Neuronal stem cell (in vitro differentiated cells): ENCODE measurements around the gene PMPCA.

Source experiments
- DNase-seq: peaks from one replicate; pipeline ENCODE4 v3.0.0-alpha.2; 2013; ENCODE audit warnings: low spot score
- H2AFZ ChIP-seq: one replicate; pipeline ENCODE4 v1.6.1; 2013; ENCODE audit warnings: mild to moderate bottlenecking, low read length, inconsistent platforms
- H2AK5ac ChIP-seq: 2 replicates; pipeline ENCODE4 v1.6.1; 2013; ENCODE audit warnings: low read depth, mild to moderate bottlenecking, inconsistent platforms, low read length, moderate library complexity, mixed read lengths
- H2BK120ac ChIP-seq: 2 replicates; pipeline ENCODE4 v1.6.1; 2013; ENCODE audit warnings: low read depth, mild to moderate bottlenecking, inconsistent platforms, low read length, moderate library complexity, mixed read lengths
- H2BK12ac ChIP-seq: one replicate; pipeline ENCODE4 v1.6.1; 2013; ENCODE audit warnings: low read length, inconsistent platforms
- H2BK15ac ChIP-seq: 2 replicates; pipeline ENCODE4 v1.6.1; 2013; ENCODE audit warnings: mild to moderate bottlenecking, low read length, inconsistent platforms, mixed read lengths
- H2BK5ac ChIP-seq: one replicate; pipeline ENCODE4 v1.6.1; 2013; ENCODE audit warnings: inconsistent platforms, mild to moderate bottlenecking, low read length, moderate library complexity
- H3K14ac ChIP-seq: one replicate; pipeline ENCODE4 v1.6.1; 2013; ENCODE audit warnings: low read length, inconsistent platforms
- H3K18ac ChIP-seq: 2 replicates; pipeline ENCODE4 v1.6.1; 2013; ENCODE audit warnings: low read length, inconsistent platforms
- H3K23ac ChIP-seq: 2 replicates; pipeline ENCODE4 v1.6.1; 2013; ENCODE audit warnings: low read depth, mild to moderate bottlenecking, mixed read lengths, low read length, inconsistent platforms; ENCODE audit not compliant: poor library complexity
- H3K27ac ChIP-seq: replicated peaks from 3 replicates; pipeline ENCODE4 v1.5.1; 2013; ENCODE audit warnings: low read length, inconsistent platforms
- H3K27me3 ChIP-seq, 3 experiments: 2 replicates each; pipeline ENCODE4 v1.6.1; 2013; ENCODE audit warnings: low read length in 3 of 3, mild to moderate bottlenecking in 2 of 3, inconsistent platforms in 1 of 3, low read depth in 1 of 3, mixed read lengths in 1 of 3, moderate library complexity in 1 of 3; ENCODE audit not compliant: control insufficient read depth in 3 of 3, insufficient read depth in 3 of 3
- H3K36me3 ChIP-seq, 2 donors: replicated peaks in 1 of 2; 2 replicates each; pipeline ENCODE4 v1.6.1; 2013; ENCODE audit warnings: low read length in 2 of 2; ENCODE audit not compliant: control insufficient read depth in 2 of 2, insufficient read depth in 2 of 2
- H3K4ac ChIP-seq: 2 replicates; pipeline ENCODE4 v1.6.1; 2013; ENCODE audit warnings: inconsistent platforms, mild to moderate bottlenecking, low read length, moderate library complexity
- H3K4me1 ChIP-seq, 2 donors: 1 replicate in 1 of 2; 2 replicates in 1 of 2; pipeline ENCODE4 v1.6.1; 2013; ENCODE audit warnings: low read length in 2 of 2, low read depth in 1 of 2; ENCODE audit not compliant: control insufficient read depth in 2 of 2, insufficient read depth in 1 of 2
- H3K4me2 ChIP-seq: one replicate; pipeline ENCODE4 v1.6.1; 2013; ENCODE audit warnings: mild to moderate bottlenecking, low read length, inconsistent platforms; ENCODE audit not compliant: insufficient read depth, poor library complexity, severe bottlenecking
- H3K4me3 ChIP-seq, 2 donors: 2 replicates each; pipeline ENCODE4 v1.5.1; 2013; ENCODE audit warnings: low read length in 2 of 2, mild to moderate bottlenecking in 2 of 2, inconsistent platforms in 1 of 2, moderate library complexity in 1 of 2
- H3K79me1 ChIP-seq: one replicate; pipeline ENCODE4 v1.6.1; 2013; ENCODE audit warnings: low read depth, mild to moderate bottlenecking, inconsistent platforms, low read length, moderate library complexity
- H3K9ac ChIP-seq: one replicate; pipeline ENCODE4 v1.6.1; 2013; ENCODE audit warnings: mild to moderate bottlenecking, low read depth, low read length, inconsistent platforms; ENCODE audit not compliant: poor library complexity
- H3K9me3 ChIP-seq, 2 donors: replicated peaks in 1 of 2; 2 replicates each; pipeline versions ENCODE3 to v1.6.1; 2013; ENCODE audit warnings: low read length in 2 of 2, mild to moderate bottlenecking in 2 of 2, inconsistent platforms in 1 of 2, low read depth in 1 of 2, mixed read lengths in 1 of 2, moderate library complexity in 1 of 2; ENCODE audit not compliant: control insufficient read depth in 2 of 2, insufficient read depth in 1 of 2
- H4K8ac ChIP-seq: one replicate; pipeline ENCODE4 v1.6.1; 2013; ENCODE audit warnings: low read depth, mild to moderate bottlenecking, inconsistent platforms, low read length, moderate library complexity
- H4K91ac ChIP-seq: one replicate; pipeline ENCODE4 v1.6.1; 2013; ENCODE audit warnings: low read length, low read depth, mild to moderate bottlenecking, inconsistent platforms; ENCODE audit not compliant: poor library complexity
- WGBS, 2 donors: extraction: QIAGEN DNeasy Blood & Tissue Kit; methylation state at CpG; one replicate each; pipeline ENCODE4 v1.1.7; 2013; ENCODE audit warnings: missing lambda C conversion rate in 2 of 2, mixed read lengths in 1 of 2; ENCODE audit not compliant: insufficient read length in 2 of 2, insufficient replicate concordance in 1 of 2; ENCODE audit errors: extremely low coverage in 2 of 2; 5-methylcytosine and 5-hydroxymethylcytosine counted together

PMPCA gene

DNA sequence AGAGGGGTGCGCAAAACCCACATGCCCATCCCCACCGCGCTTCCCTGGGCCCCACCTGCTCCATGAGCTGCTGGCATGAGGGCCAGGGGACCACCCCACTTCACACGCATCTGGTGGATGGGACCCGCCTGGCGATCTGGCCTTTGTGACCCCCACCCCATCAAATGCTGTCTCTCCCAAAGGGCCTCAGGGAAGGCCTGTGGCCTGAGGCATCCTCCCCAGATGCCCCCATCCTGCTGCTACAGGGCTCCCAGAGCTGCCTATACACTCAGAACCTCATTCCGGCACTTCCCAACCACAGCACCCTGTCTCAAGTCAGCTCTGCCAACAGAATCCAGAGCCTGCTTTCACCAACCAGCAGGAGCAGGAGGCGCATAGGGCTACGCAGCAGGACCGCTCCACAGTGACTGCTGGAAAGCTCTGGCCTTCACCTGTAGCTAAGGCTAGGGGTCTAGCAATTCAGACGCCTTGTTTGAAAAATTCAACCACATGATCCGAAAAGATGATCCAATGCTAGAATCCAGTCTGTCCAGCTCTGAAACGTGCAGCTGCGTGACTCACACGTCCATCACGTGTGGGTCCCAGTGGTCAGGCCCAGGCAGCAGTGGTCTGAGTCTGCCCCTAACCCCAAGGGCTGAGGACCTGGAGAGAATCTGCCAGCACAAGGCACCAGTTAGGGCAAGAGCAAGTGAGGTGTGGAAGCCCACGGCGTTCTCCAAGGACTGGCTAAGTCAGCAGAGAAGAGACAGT, 9.1 kb upstream of the PMPCA start:
- Histone ChIP-seq H3K27me3 (no peaks in the 10 kb centered on the region), H4K8ac (no peak overlapping the region), H3K18ac (no peak overlapping the region), H2BK12ac (no peak overlapping the region), H4K91ac (no peak overlapping the region), H3K4me2 (no peak overlapping the region), H3K23ac (peak overlapping the region; percentile 67), H3K9me3 (no peaks in the 10 kb centered on the region), H2AK5ac (peak overlapping the region; percentile 70), H2BK120ac (no peak overlapping the region), H3K4ac (no peak overlapping the region), H2BK5ac (no peak overlapping the region), H3K14ac (no peak overlapping the region), H3K79me1 (peaks cover 20% of the 10 kb centered on the region), H2AFZ (no peak overlapping the region), H3K9ac (no peak overlapping the region), H3K27ac (no peak overlapping the region), H3K36me3 (peaks cover 46 to 68% of the 10 kb centered on the region in 2 donors), H3K4me1 (peaks cover 8 to 15% of the 10 kb centered on the region in 2 donors), H3K4me3 (no peak overlapping the region), H2BK15ac (no peak overlapping the region)
- WGBS, 2 donors = no CpG with 5 or more reads among the region's 18 CpGs
- DNase-seq = no peak

DNA sequence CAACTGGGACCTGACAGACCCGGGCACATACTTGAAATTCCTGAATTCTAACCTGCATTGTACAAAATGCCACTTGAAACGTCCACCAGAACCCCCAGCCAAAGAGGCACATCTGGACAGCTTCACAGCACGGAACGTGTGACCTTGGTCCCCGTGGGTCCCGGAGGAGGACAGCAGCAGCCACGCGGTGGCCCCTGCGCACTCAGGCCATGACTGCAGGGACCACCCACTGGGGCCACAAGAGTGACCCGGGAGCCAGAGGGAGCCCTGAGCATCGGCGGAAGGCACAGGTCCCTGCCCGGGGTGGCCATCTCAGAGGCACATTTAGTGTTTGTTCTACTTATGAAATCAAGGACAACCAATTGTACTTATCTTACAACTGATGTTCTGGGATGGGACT, 8.4 kb upstream of the PMPCA start:
- H3K4me1 ChIP-seq = peaks cover 8 to 15% of the 10 kb centered on the region in 2 donors
- no peak overlapping the region for H3K4me2 ChIP-seq
- no peak overlapping the region for H4K8ac ChIP-seq
- H3K18ac ChIP-seq = no peak overlapping the region
- H3K4me3 ChIP-seq = peak overlapping the region in 1 of 2 donors; percentile 52
- no peak overlapping the region for H2BK5ac ChIP-seq
- H3K14ac ChIP-seq = no peak overlapping the region
- no peak for DNase-seq
- H2BK15ac ChIP-seq = no peak overlapping the region
- H2AK5ac ChIP-seq = no peak overlapping the region
- H2BK120ac ChIP-seq = no peak overlapping the region
- WGBS, 2 donors = no CpG with 5 or more reads among the region's 13 CpGs
- H3K27me3 ChIP-seq = no peaks in the 10 kb centered on the region
- H3K79me1 ChIP-seq = peaks cover 19% of the 10 kb centered on the region
- H3K23ac ChIP-seq = no peak overlapping the region
- no peak overlapping the region for H2AFZ ChIP-seq
- no peak overlapping the region for H3K27ac ChIP-seq
- H2BK12ac ChIP-seq = no peak overlapping the region
- peaks cover 44 to 65% of the 10 kb centered on the region in 2 donors for H3K36me3 ChIP-seq
- no peaks in the 10 kb centered on the region for H3K9me3 ChIP-seq
- no peak overlapping the region for H3K9ac ChIP-seq
- H4K91ac ChIP-seq = no peak overlapping the region
- H3K4ac ChIP-seq = no peak overlapping the region

DNA sequence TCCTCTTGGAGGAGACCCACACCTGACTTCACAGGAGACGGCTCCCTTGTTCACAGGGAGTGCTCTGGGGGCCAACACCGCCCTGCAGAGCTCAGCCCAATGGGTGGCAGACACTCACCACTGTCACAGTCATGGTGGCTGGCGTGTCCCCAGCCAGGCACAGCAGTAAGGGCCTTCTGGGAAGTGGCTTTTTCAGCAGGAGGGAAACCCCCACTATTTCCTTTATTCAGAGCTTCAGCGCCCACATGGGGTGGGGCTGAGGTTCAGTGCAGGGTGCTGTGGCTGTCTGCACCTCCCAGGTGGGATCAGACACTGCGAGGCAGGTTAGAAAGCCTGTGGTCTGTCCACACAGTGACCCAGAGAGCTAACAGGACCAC, 6.9 kb upstream of the PMPCA start:
- Histone ChIP-seq H3K9me3 (no peaks in the 10 kb centered on the region), H3K23ac (no peak overlapping the region), H3K9ac (peak overlapping the region; percentile 44), H3K4ac (no peak overlapping the region), H3K27ac (no peak overlapping the region), H3K4me2 (no peak overlapping the region), H3K4me3 (no peak overlapping the region), H2BK120ac (no peak overlapping the region), H4K91ac (no peak overlapping the region), H2AFZ (no peak overlapping the region), H2BK12ac (no peak overlapping the region), H3K18ac (no peak overlapping the region), H2AK5ac (no peak overlapping the region), H3K4me1 (peaks cover 8 to 15% of the 10 kb centered on the region in 2 donors), H2BK15ac (no peak overlapping the region), H3K36me3 (peaks cover 41 to 63% of the 10 kb centered on the region in 2 donors), H4K8ac (no peak overlapping the region), H3K79me1 (peaks cover 15% of the 10 kb centered on the region), H3K27me3 (no peaks in the 10 kb centered on the region), H3K14ac (no peak overlapping the region), H2BK5ac (no peak overlapping the region)
- WGBS, 2 donors = no CpG with 5 or more reads among the region's 5 CpGs
- DNase-seq = no peak

DNA sequence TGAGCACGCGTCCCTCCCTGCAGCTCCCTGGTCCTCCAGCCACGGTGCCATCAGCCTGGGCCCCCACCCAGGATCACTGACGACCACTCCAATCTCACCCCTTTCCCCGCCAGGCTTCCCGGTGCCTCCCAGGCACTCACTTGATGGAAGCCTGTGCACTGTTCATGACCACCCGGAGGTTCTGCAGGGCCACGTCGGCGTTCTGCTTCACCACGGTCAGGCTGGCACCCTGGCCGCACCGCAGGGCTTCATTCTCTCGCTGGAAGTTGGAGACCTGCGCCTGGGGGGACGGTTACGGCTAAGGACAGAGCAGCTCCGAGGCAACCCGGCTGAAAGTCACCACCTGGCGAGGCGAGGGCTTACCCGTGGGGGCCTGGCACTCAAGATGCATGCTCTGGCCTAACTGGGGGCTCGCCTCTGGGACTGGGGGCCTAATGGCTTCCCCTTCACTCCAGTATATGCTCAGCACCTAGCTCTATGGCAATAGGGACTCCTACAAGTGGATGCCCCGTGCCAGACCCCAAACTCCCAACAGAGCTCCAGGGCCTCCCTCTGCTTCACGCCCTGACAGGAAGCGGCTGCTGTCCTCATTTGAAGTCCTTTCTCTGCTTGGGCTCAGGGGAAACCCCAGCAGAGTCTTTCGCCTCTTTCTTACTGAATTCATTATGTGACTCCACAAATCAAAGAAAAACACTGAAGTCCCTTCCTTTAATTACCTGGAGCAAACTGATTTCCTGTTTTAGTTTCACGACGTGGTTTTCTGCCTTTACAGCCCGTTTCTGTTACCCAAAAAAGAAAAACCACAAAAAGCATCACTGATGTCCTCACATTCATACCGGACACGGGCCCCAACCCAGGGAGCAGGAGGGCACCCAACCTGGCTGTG, 6.3 kb upstream of the PMPCA start:
- H3K18ac ChIP-seq = no peak overlapping the region
- H3K14ac ChIP-seq = no peak overlapping the region
- H3K9ac ChIP-seq = peak overlapping the region; percentile 44
- H2BK12ac ChIP-seq = no peak overlapping the region
- peaks cover 15% of the 10 kb centered on the region for H3K79me1 ChIP-seq
- no peaks in the 10 kb centered on the region for H3K9me3 ChIP-seq
- no peak overlapping the region for H3K4ac ChIP-seq
- H4K8ac ChIP-seq = no peak overlapping the region
- H2BK120ac ChIP-seq = no peak overlapping the region
- H3K23ac ChIP-seq = no peak overlapping the region
- peaks cover 7 to 10% of the 10 kb centered on the region in 2 donors for H3K4me1 ChIP-seq
- WGBS, 2 donors = no CpG with 5 or more reads among the region's 32 CpGs
- H3K4me3 ChIP-seq = peak overlapping the region in 1 of 2 donors; percentile 19
- no peak overlapping the region for H2BK5ac ChIP-seq
- no peak overlapping the region for H3K27ac ChIP-seq
- H2BK15ac ChIP-seq = no peak overlapping the region
- no peak for DNase-seq
- H4K91ac ChIP-seq = no peak overlapping the region
- H3K27me3 ChIP-seq = no peaks in the 10 kb centered on the region
- peaks cover 41 to 64% of the 10 kb centered on the region in 2 donors for H3K36me3 ChIP-seq
- H2AFZ ChIP-seq = no peak overlapping the region
- H3K4me2 ChIP-seq = no peak overlapping the region
- no peak overlapping the region for H2AK5ac ChIP-seq
